HG03066 (cell line): ENCODE results near the gene DAP.
"Not testable (repeated sequence)": the region's sequence is repeated elsewhere in the genome, so short reads cannot be mapped to it uniquely, and the experiment has no call there.

Experiments
- ATAC-seq: cut with Tn5 transposase; IDR thresholded peaks from one replicate; pipeline ENCODE4 v1.9.1; 2021; ENCODE audit warnings: low read depth; ENCODE audit not compliant: unreplicated experiment

The DAP gene

DNA sequence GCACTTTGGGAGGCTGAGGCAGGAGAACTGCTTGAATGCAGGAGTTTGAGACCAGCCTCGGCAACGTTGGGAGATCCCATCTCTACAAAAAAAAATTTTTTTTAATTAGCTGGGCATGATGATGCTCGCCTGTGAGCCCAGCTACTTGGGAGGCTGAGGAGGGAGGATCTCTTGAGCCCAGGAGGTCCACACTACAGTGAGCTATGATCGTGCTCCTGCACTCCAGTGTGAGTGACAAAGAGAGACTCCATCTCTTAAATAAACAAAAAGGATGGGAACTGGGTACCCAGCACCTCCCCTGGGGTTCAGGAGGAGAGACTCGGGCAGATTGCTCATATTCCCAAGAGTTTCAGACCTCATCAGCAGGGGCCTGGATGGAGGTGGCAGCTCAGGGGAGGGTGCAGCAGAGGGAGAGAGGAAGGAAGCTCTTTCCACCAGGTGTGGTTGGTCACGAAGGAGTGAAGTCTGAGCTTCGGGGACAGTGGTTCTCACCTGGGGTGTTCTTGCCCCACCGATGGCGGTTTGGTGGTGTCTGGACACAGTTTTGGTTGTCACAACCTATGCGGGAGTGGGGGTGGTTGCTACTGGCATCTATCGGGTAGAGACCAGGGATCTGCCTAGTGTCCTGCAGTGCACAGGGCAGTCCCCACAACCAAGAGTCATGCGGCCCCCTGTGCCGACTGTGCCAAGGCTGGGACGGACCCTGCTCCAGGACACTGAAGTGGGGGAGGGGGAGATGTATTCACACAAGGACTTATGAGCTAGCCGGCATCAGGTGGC is 124.5 kb downstream of the DAP start:
- ATAC-seq: no peak

DNA sequence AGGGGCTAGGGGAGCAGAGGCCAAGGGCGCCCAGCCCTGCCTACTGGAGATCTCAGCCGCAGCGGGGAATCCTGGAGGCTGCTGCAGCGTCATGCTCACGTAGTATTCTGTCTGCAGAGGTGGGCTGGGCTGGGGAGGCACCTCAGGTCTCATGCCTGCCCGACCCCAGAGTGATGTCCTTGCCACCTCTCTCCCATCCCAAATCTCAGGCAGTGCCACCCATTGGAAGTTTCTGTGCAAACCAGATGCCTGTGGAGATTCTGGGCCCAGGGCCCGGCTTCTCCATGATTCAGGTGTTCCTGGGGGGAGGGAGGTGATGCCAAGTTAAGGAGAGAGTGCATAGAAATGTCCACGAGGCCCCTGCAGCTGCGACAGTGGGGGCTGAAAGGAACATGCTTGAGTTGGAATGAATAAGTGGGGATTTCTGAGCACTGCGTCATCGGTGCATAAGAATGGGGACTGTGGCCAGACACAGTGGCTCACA is 125.1 kb downstream of the DAP start:
- ATAC-seq: no peak

DNA sequence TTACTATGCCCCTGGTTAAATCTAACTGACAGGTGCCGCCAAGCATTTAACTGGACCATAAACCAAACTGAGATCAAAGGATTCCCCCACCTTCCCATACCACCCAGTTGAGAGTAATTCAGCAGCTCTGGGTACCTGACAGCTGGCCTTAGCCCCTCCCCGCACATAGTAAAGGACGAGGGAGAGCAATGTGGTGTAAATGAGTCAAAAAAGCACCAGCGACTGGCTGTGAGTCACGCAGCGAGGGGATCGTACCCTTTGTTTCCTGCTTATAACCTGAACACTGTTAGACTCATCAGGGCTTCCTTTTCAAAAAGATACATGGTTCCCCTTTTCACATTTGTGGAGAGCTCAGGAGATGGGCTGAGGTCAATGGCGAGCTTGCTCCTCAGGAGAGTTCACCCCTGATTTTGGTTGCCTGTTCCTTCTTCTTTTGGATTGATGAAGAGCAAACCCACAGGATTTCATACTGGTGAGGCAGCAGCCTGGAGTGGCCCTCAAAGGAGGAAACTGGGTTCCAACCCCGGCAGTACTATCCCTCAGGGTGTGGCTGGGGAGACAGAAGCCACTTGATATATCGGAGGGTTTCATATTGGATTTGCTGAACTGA is 125.7 kb downstream of the DAP start:
- ATAC-seq: peak; percentile 56

DNA sequence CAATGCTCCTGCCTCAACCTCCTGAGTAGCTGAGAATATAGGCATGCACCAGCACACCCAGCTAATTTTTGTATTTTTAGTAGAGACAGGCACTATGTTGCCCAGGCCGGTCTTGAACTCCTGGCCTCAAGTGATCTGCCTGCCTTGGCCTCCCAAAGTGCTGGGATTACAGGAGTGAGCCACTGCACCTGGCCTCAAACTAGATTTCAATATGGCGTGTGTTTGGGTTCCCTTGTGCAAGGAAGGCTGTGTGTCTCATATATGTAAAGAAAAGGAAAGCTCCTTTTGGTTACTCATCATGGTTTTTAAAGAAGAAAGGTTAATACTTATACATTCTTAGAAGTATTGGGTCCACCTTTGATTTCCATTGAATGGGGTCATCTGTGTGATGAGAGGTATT is 126.5 kb downstream of the DAP start:
- ATAC-seq: no peak

DNA sequence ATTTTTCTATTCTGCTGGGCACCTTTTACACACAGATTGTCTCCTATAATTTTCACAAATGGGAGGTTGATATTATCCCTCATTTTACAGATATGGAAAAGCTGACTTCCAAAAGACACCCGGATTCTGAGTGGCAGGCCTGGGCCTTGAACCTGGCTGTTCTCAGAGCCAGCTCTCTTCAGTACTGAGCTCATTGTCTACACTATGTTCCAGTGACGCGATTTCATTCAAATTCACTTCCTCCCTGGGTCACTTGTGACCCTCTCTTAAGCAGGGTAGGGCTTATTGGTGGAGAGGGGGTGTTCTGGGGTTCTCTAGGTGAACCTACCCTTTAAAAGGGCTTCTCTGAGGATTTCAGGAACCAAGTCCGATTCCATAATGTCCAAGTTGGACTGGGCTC is 127.0 kb downstream of the DAP start:
- ATAC-seq: no peak

DNA sequence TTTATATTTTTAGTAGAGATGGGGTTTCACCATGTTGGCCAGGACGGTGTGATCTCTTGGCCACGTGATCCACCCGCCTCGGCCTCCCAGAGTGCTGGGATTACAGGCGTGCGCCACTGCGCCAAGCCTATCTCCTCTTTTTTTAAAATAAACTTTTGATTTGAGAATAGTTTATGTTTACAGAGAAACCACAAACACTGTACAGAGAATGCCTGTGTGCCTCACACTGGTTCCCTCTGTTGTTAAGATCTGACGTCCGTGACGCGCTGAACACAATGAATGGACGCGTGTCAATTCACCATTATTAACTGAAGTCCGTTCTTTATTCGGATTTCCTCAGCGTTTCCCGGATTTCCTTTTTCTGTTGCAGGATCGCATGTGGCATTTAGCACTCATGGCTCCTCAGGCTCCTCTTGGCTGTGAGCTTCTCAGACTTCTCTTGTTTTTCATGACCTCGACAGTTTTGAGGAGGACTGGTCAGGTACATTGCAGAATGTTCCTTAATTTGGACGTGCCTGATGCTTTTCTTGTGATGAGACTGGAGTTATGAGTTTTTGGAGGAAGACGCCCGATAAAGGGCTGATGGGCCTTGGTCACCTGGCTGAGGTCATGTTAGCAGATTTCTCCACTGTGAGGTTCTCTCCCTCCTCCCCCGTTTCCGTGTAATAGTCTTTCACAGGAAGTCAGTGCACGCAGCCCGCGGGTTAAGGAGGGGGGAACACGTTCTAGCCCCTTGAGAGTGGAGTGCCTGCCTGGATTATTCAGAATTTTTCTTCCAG is 127.6 kb downstream of the DAP start:
- no peak for ATAC-seq

DNA sequence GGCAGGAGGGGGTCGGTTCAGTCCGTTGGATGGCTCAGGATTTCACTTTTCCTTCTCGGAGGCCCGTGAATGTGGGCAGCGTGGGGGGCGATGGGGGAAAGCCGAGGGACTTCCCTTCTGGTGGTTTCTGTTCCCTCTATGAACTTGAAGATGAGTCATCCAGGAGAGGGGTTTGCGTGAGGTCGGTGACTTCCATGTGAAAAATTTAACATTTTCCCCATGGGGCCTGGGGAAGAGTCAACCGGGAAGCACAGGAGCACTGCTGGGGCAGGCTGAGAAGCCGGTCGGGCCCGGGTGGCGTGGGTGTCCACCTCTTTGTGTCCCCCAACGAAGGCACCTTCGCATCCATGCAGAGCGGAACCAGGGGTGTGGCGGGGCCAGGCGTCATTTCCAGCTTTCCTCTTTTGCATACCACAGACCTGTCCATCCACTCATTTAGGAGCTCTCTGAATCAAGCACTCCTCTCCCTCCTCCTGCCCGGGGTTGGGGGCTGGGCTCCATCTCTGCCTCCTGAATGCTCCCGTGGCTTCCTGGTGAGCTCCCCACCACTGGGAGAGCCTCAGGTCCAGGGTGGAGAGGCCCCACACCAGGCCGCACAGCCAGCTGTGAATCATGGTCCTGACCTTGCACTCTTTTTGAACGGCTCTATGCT is 128.8 kb downstream of the DAP start:
- peak; percentile 49 for ATAC-seq

DNA sequence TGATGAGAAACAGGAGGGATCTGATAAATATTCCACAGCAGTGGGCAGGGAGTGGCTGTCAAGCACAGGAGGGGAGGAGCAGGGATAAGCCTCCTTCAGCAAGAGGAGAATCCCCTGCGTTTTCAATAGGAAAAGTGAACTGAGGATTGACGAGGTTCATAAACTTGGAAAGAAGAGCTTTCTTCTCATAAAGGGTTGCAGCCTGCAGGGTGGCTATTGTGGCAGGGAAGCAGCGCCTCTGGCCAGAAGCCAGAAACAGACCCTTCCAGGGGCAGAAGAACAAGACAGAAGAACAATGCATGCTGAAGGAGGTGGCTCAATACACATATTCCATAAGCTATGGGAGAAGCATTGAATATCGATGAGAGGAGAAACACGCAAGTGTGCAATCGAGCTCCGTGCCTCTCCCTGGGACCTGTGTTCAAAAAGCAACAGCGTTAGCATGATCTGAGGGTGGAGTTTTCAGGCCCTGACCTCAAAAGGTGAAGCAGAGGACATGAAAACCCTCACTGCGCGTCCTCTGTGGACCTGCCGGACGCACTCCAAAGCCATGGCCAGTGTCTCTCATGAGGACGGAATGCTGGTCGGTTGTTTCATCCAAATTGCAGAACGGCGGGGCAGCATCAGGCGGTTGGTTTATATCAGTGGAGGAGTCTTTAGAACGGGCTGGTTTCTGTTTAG is 129.6 kb downstream of the DAP start:
- peak; percentile 4 for ATAC-seq

DNA sequence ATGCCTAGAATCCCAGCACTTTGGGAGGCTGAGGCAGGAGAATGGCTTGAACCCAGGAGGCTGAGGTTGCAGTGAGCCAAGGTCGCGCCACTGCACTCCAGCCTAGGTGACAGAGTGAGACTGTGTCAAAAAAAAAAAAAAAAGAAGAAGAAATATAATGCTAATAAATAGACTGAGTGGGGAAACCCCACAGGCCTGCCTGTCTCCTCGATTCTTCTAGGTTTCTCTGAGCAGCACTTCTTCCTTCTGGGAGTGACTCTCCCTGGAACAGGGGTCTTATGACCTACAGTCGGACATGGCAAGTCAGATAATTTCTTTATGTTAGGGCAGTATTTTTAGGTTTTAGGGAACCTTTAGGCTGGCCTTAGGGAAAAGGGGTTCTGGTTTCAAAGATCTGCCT is 130.3 kb downstream of the DAP start:
- ATAC-seq: not testable (repeated sequence)

DNA sequence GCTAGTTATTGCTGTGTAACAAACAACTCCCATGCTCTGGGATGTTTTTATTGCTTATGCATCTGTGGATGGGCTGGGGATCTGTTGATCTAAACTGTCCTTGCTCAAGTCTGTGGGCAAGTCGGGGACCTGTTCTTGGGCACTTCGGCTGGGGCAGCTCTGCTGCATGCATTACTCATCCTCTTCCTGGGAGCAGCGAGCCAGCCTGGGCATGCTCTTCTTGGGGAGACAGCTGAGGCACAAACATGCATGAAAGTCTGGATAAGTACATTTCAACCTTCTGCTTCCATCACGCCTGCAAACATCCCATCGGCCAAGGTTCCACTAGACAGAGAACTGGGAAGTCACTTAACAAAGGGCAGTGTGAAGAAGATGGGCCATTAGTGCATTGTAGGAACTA is 130.9 kb downstream of the DAP start:
- ATAC-seq: no peak

DNA sequence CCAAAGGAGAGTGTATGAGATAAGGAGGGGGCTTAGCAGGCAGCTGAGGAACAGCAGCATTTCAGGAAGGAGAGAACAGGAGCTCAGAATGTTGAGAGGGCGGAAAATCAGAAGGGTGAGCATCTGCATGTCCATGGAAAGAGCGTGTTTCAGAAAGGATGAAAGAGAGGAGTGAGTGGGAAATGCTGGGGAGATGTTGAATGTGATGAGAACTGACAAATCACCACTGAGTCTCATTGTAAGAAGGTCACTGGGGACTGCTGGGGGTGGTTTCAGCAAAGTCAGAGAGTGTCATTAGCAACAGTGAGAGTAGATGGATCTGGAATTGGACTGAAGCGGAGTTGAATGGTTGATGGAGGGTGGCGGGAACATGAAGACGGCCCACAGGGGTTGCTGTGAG is 131.4 kb downstream of the DAP start:
- no peak for ATAC-seq
